ENCODE measurements around the gene SLC5A8. TPM values are rescaled to one million over a fixed set of nuclear protein-coding genes. Genes with fewer than 3 reads are reported as not detected.

The SLC5A8 gene
- total RNA-seq, 2 experiments from 2014 or later, result not detected

DNA sequence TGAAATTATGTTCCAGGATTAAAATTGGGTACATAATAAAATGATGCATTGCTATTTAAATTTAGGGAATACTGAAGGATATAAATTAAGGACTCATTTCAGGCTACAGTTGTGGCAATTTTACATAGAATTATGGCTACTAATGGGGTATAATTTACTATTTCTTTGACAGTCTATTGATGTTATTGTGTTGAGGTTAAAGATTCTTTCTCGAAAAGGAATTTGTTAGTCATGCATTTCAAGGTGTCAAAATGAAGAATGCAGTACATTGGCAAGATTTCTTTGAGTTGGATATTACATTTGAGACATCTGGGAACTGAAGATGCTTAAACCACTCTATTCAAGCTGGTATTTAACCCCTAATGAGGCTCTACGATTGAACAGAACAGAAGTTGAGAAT lies 28.3 kb downstream of the SLC5A8 start:
- intact Hi-C loops (cut with DNase I, micrococcal nuclease), result no loop called here
- Histone ChIP-seq H3K27me3 (ENCODE audit: control insufficient read depth in 1 of 2, insufficient read depth in 2 of 2, low read length in 2 of 2) (no peaks in the 10 kb centered on the region), H3K4me3 (ENCODE audit: low read length) (no peak overlapping the region), H3K9me3 (ENCODE audit: control insufficient read depth in 1 of 2, insufficient read depth in 1 of 2, low read length in 2 of 2) (no peaks in the 10 kb centered on the region), H3K36me3 (ENCODE audit: insufficient read depth, low read length) (no peaks in the 10 kb centered on the region), H3K4me1 (ENCODE audit: insufficient read depth, low read length) (no peaks in the 10 kb centered on the region), H3K27ac (ENCODE audit: low read depth in 1 of 2, low read length in 2 of 2) (no peak overlapping the region)
- Mint-ChIP-seq H3K4me1 (ENCODE audit: low read depth) (no peaks in the 10 kb centered on the region), H3K27me3 (peaks cover 4% of the 10 kb centered on the region), H3K9me3 (no peaks in the 10 kb centered on the region), H3K36me3 (ENCODE audit: low read depth) (no peaks in the 10 kb centered on the region), H3K4me3 (no peak overlapping the region), H3K27ac (no peak overlapping the region)
- DNase-seq, result no peak
- ATAC-seq (ENCODE audit: poor library complexity), result no peak
- CTCF ChIA-PET, result interaction anchor here (0.6 kb wide), 1 partner anchor 761 kb away, joined by 3 read pairs; no protein-coding TSS in a partner anchor
- POLR2A ChIA-PET, result no interaction called here
- TF ChIP-seq, protein P1, sequence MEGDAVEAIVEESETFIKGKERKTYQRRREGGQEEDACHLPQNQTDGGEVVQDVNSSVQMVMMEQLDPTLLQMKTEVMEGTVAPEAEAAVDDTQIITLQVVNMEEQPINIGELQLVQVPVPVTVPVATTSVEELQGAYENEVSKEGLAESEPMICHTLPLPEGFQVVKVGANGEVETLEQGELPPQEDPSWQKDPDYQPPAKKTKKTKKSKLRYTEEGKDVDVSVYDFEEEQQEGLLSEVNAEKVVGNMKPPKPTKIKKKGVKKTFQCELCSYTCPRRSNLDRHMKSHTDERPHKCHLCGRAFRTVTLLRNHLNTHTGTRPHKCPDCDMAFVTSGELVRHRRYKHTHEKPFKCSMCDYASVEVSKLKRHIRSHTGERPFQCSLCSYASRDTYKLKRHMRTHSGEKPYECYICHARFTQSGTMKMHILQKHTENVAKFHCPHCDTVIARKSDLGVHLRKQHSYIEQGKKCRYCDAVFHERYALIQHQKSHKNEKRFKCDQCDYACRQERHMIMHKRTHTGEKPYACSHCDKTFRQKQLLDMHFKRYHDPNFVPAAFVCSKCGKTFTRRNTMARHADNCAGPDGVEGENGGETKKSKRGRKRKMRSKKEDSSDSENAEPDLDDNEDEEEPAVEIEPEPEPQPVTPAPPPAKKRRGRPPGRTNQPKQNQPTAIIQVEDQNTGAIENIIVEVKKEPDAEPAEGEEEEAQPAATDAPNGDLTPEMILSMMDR (IDR thresholded peaks at IDR 0.05), result no peak

DNA sequence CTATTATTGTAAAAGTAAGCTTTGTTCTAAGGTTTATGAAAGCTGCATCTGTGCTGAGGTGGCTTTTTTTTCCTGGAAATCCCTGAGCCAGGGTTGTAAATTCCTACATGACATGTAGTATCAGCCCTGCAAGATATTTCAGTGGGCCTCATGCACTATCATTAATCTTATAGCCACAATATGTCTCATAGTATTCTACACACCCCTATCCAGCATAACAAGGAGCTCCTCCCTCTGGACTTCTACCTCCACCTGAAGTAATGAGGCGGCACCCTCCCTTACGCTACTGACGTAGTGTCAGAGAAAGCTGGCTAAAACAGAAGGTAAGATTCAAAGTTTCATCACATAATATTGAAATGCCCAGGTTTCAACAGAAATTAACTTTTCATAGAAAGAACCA lies 35.5 kb downstream of the SLC5A8 start:
- H3K27ac Mint-ChIP-seq, result no peak overlapping the region

DNA sequence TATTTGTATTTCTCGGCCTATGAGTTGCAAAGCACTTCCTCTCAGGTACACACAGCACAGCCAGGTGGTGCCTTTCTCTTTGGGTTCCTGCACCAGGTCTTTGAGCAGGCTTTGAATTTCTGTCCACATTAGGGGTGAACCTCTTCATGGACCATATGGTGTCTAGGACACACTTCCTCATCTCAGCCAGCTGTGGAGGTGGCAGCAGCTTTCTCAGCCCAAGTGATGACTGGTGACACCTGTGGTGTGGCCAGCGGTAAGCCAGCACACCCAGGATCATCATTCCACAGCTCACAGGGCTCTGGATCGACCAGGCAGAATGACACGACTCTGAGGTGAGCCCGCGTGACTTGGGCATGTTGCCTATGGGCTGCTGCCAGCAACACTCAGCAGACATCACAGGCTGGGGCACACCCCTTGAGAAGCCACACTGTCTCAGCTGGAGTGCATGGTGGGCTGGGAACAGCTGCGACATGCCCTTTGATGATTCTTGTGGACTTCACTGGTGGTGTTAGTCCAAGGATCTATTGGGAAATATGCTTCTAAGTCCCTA lies 36.8 kb downstream of the SLC5A8 start:
- no peaks in the 10 kb centered on the region for H3K4me1 ChIP-seq (ENCODE audit: insufficient read depth, low read length)
- Mint-ChIP-seq H3K4me1 (ENCODE audit: low read depth) (no peaks in the 10 kb centered on the region), H3K27me3 (peaks cover 8% of the 10 kb centered on the region), H3K4me3 (no peak overlapping the region), H3K27ac (no peak overlapping the region), H3K9me3 (peaks cover 5% of the 10 kb centered on the region), H3K36me3 (ENCODE audit: low read depth) (no peaks in the 10 kb centered on the region)
- CTCF ChIA-PET, result no interaction called here
- POLR2A ChIA-PET, result no interaction called here
- H3K36me3 ChIP-seq (ENCODE audit: insufficient read depth, low read length), result no peaks in the 10 kb centered on the region
- ATAC-seq (ENCODE audit: poor library complexity) (no peak), DNase-seq (no peak)
- intact Hi-C loops (cut with DNase I, micrococcal nuclease), result no loop called here
- H3K9me3 ChIP-seq (ENCODE audit: control insufficient read depth in 1 of 2, insufficient read depth in 1 of 2, low read length in 2 of 2), result peaks cover 0 to 3% of the 10 kb centered on the region in 2 experiments
- no peak overlapping the region for H3K4me3 ChIP-seq (ENCODE audit: low read length)
- H3K27ac ChIP-seq (ENCODE audit: low read depth in 1 of 2, low read length in 2 of 2), result no peak overlapping the region
- TF ChIP-seq, protein P1 (IDR thresholded peaks at IDR 0.05), result no peak
- H3K27me3 ChIP-seq (ENCODE audit: control insufficient read depth in 1 of 2, insufficient read depth in 2 of 2, low read length in 2 of 2), result no peaks in the 10 kb centered on the region

More for the DNA sequence above, 35.5 kb downstream of the SLC5A8 start:
- ChIA-PET CTCF (no interaction called here), POLR2A (no interaction called here)
- peaks cover 8% of the 10 kb centered on the region for H3K27me3 Mint-ChIP-seq
- no peaks in the 10 kb centered on the region for H3K36me3 Mint-ChIP-seq (ENCODE audit: low read depth)
- Histone ChIP-seq H3K4me1 (ENCODE audit: insufficient read depth, low read length) (no peaks in the 10 kb centered on the region), H3K4me3 (ENCODE audit: low read length) (no peak overlapping the region), H3K9me3 (ENCODE audit: control insufficient read depth in 1 of 2, insufficient read depth in 1 of 2, low read length in 2 of 2) (peaks cover 0 to 3% of the 10 kb centered on the region in 2 experiments), H3K36me3 (ENCODE audit: insufficient read depth, low read length) (no peaks in the 10 kb centered on the region), H3K27ac (ENCODE audit: low read depth in 1 of 2, low read length in 2 of 2) (no peak overlapping the region), H3K27me3 (ENCODE audit: control insufficient read depth in 1 of 2, insufficient read depth in 2 of 2, low read length in 2 of 2) (no peaks in the 10 kb centered on the region)
- H3K9me3 Mint-ChIP-seq, result peaks cover 5% of the 10 kb centered on the region
- no peak overlapping the region for H3K4me3 Mint-ChIP-seq
- ATAC-seq (ENCODE audit: poor library complexity), result no peak
- intact Hi-C loops (cut with DNase I, micrococcal nuclease), result no loop called here
- no peaks in the 10 kb centered on the region for H3K4me1 Mint-ChIP-seq (ENCODE audit: low read depth)
- DNase-seq, result no peak
- TF ChIP-seq, protein P1 (IDR thresholded peaks at IDR 0.05), result no peak

Data from CD4-positive, alpha-beta T cell (primary cell).